GM21381 (cell line): ENCODE results near the gene GJA3.

ENCODE experiments used
- ATAC-seq: cut with Tn5 transposase; IDR thresholded peaks from one replicate; pipeline ENCODE4 v1.9.1; 2021; ENCODE audit warnings: mild to moderate bottlenecking, moderate library complexity; ENCODE audit not compliant: unreplicated experiment

The GJA3 gene

GRCh38 chr13:20130652-20131051, 30.2 kb downstream of the GJA3 start:
- no peak for ATAC-seq

- ATAC-seq, result no peak
These were observed 30.8 kb downstream of the GJA3 start for GRCh38 chr13:20130012-20130411.

- ATAC-seq, result no peak
These were observed 31.8 kb downstream of the GJA3 start for GRCh38 chr13:20129076-20129475.

GRCh38 chr13:20128459-20128931, 32.4 kb downstream of the GJA3 start:
- ATAC-seq, result peak; percentile 8

GRCh38 chr13:20127562-20128458, 33.0 kb downstream of the GJA3 start:
- peak; percentile 62 for ATAC-seq

- ATAC-seq, result peak; percentile 19
These were observed 33.6 kb downstream of the GJA3 start for GRCh38 chr13:20127262-20127561.

GRCh38 chr13:20126541-20127261, 34.2 kb downstream of the GJA3 start:
- ATAC-seq, result no peak

GRCh38 chr13:20125783-20126165, 35.1 kb downstream of the GJA3 start:
- ATAC-seq, result no peak

- no peak for ATAC-seq
These were observed 35.6 kb downstream of the GJA3 start for GRCh38 chr13:20125129-20125782.

- ATAC-seq, result no peak
These were observed 36.5 kb downstream of the GJA3 start for GRCh38 chr13:20124303-20124702.

- ATAC-seq, result no peak
These were observed 39.7 kb downstream of the GJA3 start for GRCh38 chr13:20121159-20121525.

- ATAC-seq, result no peak
These were observed 40.9 kb downstream of the GJA3 start for GRCh38 chr13:20119960-20120359.

- peak; percentile 22 for ATAC-seq
These were observed 42.3 kb downstream of the GJA3 start for GRCh38 chr13:20118268-20119140.

GRCh38 chr13:20116213-20116612, 44.6 kb downstream of the GJA3 start:
- ATAC-seq, result no peak

- no peak for ATAC-seq
These were observed 46.7 kb downstream of the GJA3 start for GRCh38 chr13:20114066-20114610.

GRCh38 chr13:20109037-20109436, 51.8 kb downstream of the GJA3 start:
- ATAC-seq, result no peak

- no peak for ATAC-seq
These were observed 54.1 kb downstream of the GJA3 start for GRCh38 chr13:20106742-20107141.

GRCh38 chr13:20105161-20105689, 55.6 kb downstream of the GJA3 start:
- no peak for ATAC-seq

- no peak for ATAC-seq
These were observed 58.2 kb downstream of the GJA3 start for GRCh38 chr13:20102525-20103180.
